HEK293 (cell line): Measurements from ENCODE around the gene PSMB9.

Experiments used
- ZBTB1 ChIP-seq: fragments of 450-650 bp; formaldehyde crosslinking; IDR thresholded peaks from 2 replicates; pipeline ENCODE4 v1.5.1; 2016; ENCODE audit warnings: missing biosample characterization, missing genetic modification characterization
- ZNF302 ChIP-seq: fragments of 450-650 bp; formaldehyde crosslinking; IDR thresholded peaks from 2 replicates; pipeline ENCODE4 v1.5.1; 2016; ENCODE audit warnings: missing biosample characterization, missing genetic modification characterization, low read depth
- ZNF549 ChIP-seq: fragments of 450-650 bp; IDR thresholded peaks from 2 replicates; pipeline ENCODE4 v1.5.1; 2018; ENCODE audit warnings: missing biosample characterization, missing genetic modification characterization, mild to moderate bottlenecking, inconsistent platforms, moderate library complexity
- TF ChIP-seq, protein P1 (sequence below): fragments of 450-650 bp; formaldehyde crosslinking; IDR thresholded peaks from 2 replicates; pipeline ENCODE4 v1.5.1; 2016; ENCODE audit warnings: missing biosample characterization, missing genetic modification characterization

- TF ChIP-seq ZNF549 (no peak), ZBTB1 (no peak), ZNF302 (tag by site-specific recombination) (no peak)
- TF ChIP-seq, protein P1, sequence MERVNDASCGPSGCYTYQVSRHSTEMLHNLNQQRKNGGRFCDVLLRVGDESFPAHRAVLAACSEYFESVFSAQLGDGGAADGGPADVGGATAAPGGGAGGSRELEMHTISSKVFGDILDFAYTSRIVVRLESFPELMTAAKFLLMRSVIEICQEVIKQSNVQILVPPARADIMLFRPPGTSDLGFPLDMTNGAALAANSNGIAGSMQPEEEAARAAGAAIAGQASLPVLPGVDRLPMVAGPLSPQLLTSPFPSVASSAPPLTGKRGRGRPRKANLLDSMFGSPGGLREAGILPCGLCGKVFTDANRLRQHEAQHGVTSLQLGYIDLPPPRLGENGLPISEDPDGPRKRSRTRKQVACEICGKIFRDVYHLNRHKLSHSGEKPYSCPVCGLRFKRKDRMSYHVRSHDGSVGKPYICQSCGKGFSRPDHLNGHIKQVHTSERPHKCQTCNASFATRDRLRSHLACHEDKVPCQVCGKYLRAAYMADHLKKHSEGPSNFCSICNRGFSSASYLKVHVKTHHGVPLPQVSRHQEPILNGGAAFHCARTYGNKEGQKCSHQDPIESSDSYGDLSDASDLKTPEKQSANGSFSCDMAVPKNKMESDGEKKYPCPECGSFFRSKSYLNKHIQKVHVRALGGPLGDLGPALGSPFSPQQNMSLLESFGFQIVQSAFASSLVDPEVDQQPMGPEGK: no peak
Measured at GRCh38 chr6:32903952-32904351, 50.0 kb downstream of the PSMB9 start.
